HG03045 (cell line): Measurements from ENCODE around the gene ENDOV.
A peak's percentile ranks its signal among the peaks of the same experiment; 100 is the strongest.

Experiments used
- ATAC-seq: cut with Tn5 transposase; IDR thresholded peaks from one replicate; pipeline ENCODE4 v1.9.1; 2021; ENCODE audit warnings: mild to moderate bottlenecking, moderate library complexity; ENCODE audit not compliant: unreplicated experiment

Gene ENDOV

GRCh38 chr17:80414508-80414802 lies 512 bp upstream of the ENDOV start:
- no peak for ATAC-seq

- ATAC-seq: peak; percentile 6
These were observed 715 bp downstream of the ENDOV start for GRCh38 chr17:80415626-80416137.

- no peak for ATAC-seq
These were observed 1.4 kb downstream of the ENDOV start for GRCh38 chr17:80416260-80416939.

- no peak for ATAC-seq
These were observed 1.9 kb downstream of the ENDOV start for GRCh38 chr17:80416940-80417293.

- ATAC-seq: no peak
These were observed 3.6 kb downstream of the ENDOV start for GRCh38 chr17:80418589-80418988.

- ATAC-seq: no peak
These were observed 4.3 kb downstream of the ENDOV start for GRCh38 chr17:80419255-80419654.

GRCh38 chr17:80421381-80422090 lies 6.6 kb downstream of the ENDOV start:
- no peak for ATAC-seq

- ATAC-seq: no peak
These were observed 7.3 kb downstream of the ENDOV start for GRCh38 chr17:80422276-80422675.

GRCh38 chr17:80422981-80423380 lies 8.0 kb downstream of the ENDOV start:
- no peak for ATAC-seq

- ATAC-seq: no peak
These were observed 8.7 kb downstream of the ENDOV start for GRCh38 chr17:80423536-80424225.

GRCh38 chr17:80424261-80424660 lies 9.3 kb downstream of the ENDOV start:
- ATAC-seq: no peak

GRCh38 chr17:80424878-80425765 lies 10.2 kb downstream of the ENDOV start:
- ATAC-seq: no peak

- ATAC-seq: no peak
These were observed 11.0 kb downstream of the ENDOV start for GRCh38 chr17:80425835-80426426.

- ATAC-seq: peak; percentile 60
These were observed 11.8 kb downstream of the ENDOV start for GRCh38 chr17:80426671-80427326.

- ATAC-seq: no peak
These were observed 12.7 kb downstream of the ENDOV start for GRCh38 chr17:80427366-80428282.

- no peak for ATAC-seq
These were observed 13.4 kb downstream of the ENDOV start for GRCh38 chr17:80428363-80428762.

GRCh38 chr17:80428796-80429195 lies 13.8 kb downstream of the ENDOV start:
- ATAC-seq: no peak

- no peak for ATAC-seq
These were observed 14.6 kb downstream of the ENDOV start for GRCh38 chr17:80429356-80430275.
